Neuronal stem cell (in vitro differentiated cells): ENCODE results near the gene PFAS.

Source experiments
- DNase-seq: peaks from one replicate; pipeline ENCODE4 v3.0.0-alpha.2; 2013; ENCODE audit warnings: low spot score
- H2AFZ ChIP-seq: one replicate; pipeline ENCODE4 v1.6.1; 2013; ENCODE audit warnings: mild to moderate bottlenecking, low read length, inconsistent platforms
- H2AK5ac ChIP-seq: 2 replicates; pipeline ENCODE4 v1.6.1; 2013; ENCODE audit warnings: low read depth, mild to moderate bottlenecking, inconsistent platforms, low read length, moderate library complexity, mixed read lengths
- H2BK120ac ChIP-seq: 2 replicates; pipeline ENCODE4 v1.6.1; 2013; ENCODE audit warnings: low read depth, mild to moderate bottlenecking, inconsistent platforms, low read length, moderate library complexity, mixed read lengths
- H2BK12ac ChIP-seq: one replicate; pipeline ENCODE4 v1.6.1; 2013; ENCODE audit warnings: low read length, inconsistent platforms
- H2BK15ac ChIP-seq: 2 replicates; pipeline ENCODE4 v1.6.1; 2013; ENCODE audit warnings: mild to moderate bottlenecking, low read length, inconsistent platforms, mixed read lengths
- H2BK5ac ChIP-seq: one replicate; pipeline ENCODE4 v1.6.1; 2013; ENCODE audit warnings: inconsistent platforms, mild to moderate bottlenecking, low read length, moderate library complexity
- H3K14ac ChIP-seq: one replicate; pipeline ENCODE4 v1.6.1; 2013; ENCODE audit warnings: low read length, inconsistent platforms
- H3K18ac ChIP-seq: 2 replicates; pipeline ENCODE4 v1.6.1; 2013; ENCODE audit warnings: low read length, inconsistent platforms
- H3K23ac ChIP-seq: 2 replicates; pipeline ENCODE4 v1.6.1; 2013; ENCODE audit warnings: low read depth, mild to moderate bottlenecking, mixed read lengths, low read length, inconsistent platforms; ENCODE audit not compliant: poor library complexity
- H3K27ac ChIP-seq: replicated peaks from 3 replicates; pipeline ENCODE4 v1.5.1; 2013; ENCODE audit warnings: low read length, inconsistent platforms
- H3K27me3 ChIP-seq, 3 experiments: 2 replicates each; pipeline ENCODE4 v1.6.1; 2013; ENCODE audit warnings: low read length in 3 of 3, mild to moderate bottlenecking in 2 of 3, inconsistent platforms in 1 of 3, low read depth in 1 of 3, mixed read lengths in 1 of 3, moderate library complexity in 1 of 3; ENCODE audit not compliant: control insufficient read depth in 3 of 3, insufficient read depth in 3 of 3
- H3K36me3 ChIP-seq, 2 donors: replicated peaks in 1 of 2; 2 replicates each; pipeline ENCODE4 v1.6.1; 2013; ENCODE audit warnings: low read length in 2 of 2; ENCODE audit not compliant: control insufficient read depth in 2 of 2, insufficient read depth in 2 of 2
- H3K4ac ChIP-seq: 2 replicates; pipeline ENCODE4 v1.6.1; 2013; ENCODE audit warnings: inconsistent platforms, mild to moderate bottlenecking, low read length, moderate library complexity
- H3K4me1 ChIP-seq, 2 donors: 1 replicate in 1 of 2; 2 replicates in 1 of 2; pipeline ENCODE4 v1.6.1; 2013; ENCODE audit warnings: low read length in 2 of 2, low read depth in 1 of 2; ENCODE audit not compliant: control insufficient read depth in 2 of 2, insufficient read depth in 1 of 2
- H3K4me2 ChIP-seq: one replicate; pipeline ENCODE4 v1.6.1; 2013; ENCODE audit warnings: mild to moderate bottlenecking, low read length, inconsistent platforms; ENCODE audit not compliant: insufficient read depth, poor library complexity, severe bottlenecking
- H3K4me3 ChIP-seq, 2 donors: 2 replicates each; pipeline ENCODE4 v1.5.1; 2013; ENCODE audit warnings: low read length in 2 of 2, mild to moderate bottlenecking in 2 of 2, inconsistent platforms in 1 of 2, moderate library complexity in 1 of 2
- H3K79me1 ChIP-seq: one replicate; pipeline ENCODE4 v1.6.1; 2013; ENCODE audit warnings: low read depth, mild to moderate bottlenecking, inconsistent platforms, low read length, moderate library complexity
- H3K9ac ChIP-seq: one replicate; pipeline ENCODE4 v1.6.1; 2013; ENCODE audit warnings: mild to moderate bottlenecking, low read depth, low read length, inconsistent platforms; ENCODE audit not compliant: poor library complexity
- H3K9me3 ChIP-seq, 2 donors: replicated peaks in 1 of 2; 2 replicates each; pipeline versions ENCODE3 to v1.6.1; 2013; ENCODE audit warnings: low read length in 2 of 2, mild to moderate bottlenecking in 2 of 2, inconsistent platforms in 1 of 2, low read depth in 1 of 2, mixed read lengths in 1 of 2, moderate library complexity in 1 of 2; ENCODE audit not compliant: control insufficient read depth in 2 of 2, insufficient read depth in 1 of 2
- H4K8ac ChIP-seq: one replicate; pipeline ENCODE4 v1.6.1; 2013; ENCODE audit warnings: low read depth, mild to moderate bottlenecking, inconsistent platforms, low read length, moderate library complexity
- H4K91ac ChIP-seq: one replicate; pipeline ENCODE4 v1.6.1; 2013; ENCODE audit warnings: low read length, low read depth, mild to moderate bottlenecking, inconsistent platforms; ENCODE audit not compliant: poor library complexity
- WGBS, 2 donors: extraction: QIAGEN DNeasy Blood & Tissue Kit; methylation state at CpG; one replicate each; pipeline ENCODE4 v1.1.7; 2013; ENCODE audit warnings: missing lambda C conversion rate in 2 of 2, mixed read lengths in 1 of 2; ENCODE audit not compliant: insufficient read length in 2 of 2, insufficient replicate concordance in 1 of 2; ENCODE audit errors: extremely low coverage in 2 of 2; 5-methylcytosine and 5-hydroxymethylcytosine counted together

PFAS gene

DNA sequence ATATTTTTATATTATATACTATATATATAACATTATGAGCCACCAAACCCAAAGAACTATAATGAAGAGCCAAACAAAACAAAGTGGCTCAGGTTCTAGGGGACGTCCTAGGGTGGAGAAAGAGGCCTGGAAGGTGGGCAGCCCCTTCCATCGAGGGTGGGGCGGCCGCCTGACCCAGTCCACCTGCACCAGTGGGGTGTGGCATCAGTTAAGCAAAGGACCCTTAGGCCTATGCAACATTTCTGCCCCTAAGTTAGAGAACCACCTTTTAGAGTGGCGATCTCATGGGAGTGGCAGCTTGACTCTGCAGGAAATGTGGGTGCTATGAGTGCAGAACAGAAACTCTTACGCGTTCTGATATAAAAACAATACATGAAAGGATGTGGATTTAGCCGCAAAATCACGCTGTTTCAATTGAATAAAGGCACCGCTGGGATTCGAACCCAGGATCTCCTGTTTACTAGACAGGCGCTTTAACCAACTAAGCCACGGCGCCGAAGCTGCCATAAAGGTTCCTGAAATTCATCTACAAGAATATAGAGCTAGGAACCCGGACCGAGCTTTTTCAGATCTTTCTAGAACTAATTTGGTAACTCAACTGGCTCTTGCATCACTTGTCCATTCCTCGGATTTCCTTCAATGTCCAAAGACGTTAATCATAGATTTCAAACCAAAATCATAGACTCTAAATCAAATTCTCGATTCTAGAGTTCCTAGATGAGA is 23.1 kb upstream of the PFAS start:
- Histone ChIP-seq H2AK5ac (no peak overlapping the region), H3K36me3 (peaks cover 20 to 39% of the 10 kb centered on the region in 2 donors), H3K18ac (no peak overlapping the region), H4K91ac (no peak overlapping the region), H3K79me1 (no peaks in the 10 kb centered on the region), H3K4me3 (peak overlapping the region; percentile 18 to 47), H2BK12ac (no peak overlapping the region), H2BK15ac (no peak overlapping the region), H3K14ac (no peak overlapping the region), H4K8ac (no peak overlapping the region), H2BK120ac (no peak overlapping the region), H3K4me2 (peak overlapping the region; percentile 19), H2BK5ac (no peak overlapping the region), H3K27me3 (no peaks in the 10 kb centered on the region), H3K9ac (no peak overlapping the region), H3K23ac (no peak overlapping the region), H3K9me3 (no peaks in the 10 kb centered on the region), H2AFZ (no peak overlapping the region), H3K27ac (peak overlapping the region; percentile 33), H3K4me1 (peaks cover 8% of the 10 kb centered on the region in 2 donors), H3K4ac (no peak overlapping the region)
- WGBS, 2 donors: no CpG with 5 or more reads among the region's 20 CpGs
- DNase-seq: peak; percentile 74

DNA sequence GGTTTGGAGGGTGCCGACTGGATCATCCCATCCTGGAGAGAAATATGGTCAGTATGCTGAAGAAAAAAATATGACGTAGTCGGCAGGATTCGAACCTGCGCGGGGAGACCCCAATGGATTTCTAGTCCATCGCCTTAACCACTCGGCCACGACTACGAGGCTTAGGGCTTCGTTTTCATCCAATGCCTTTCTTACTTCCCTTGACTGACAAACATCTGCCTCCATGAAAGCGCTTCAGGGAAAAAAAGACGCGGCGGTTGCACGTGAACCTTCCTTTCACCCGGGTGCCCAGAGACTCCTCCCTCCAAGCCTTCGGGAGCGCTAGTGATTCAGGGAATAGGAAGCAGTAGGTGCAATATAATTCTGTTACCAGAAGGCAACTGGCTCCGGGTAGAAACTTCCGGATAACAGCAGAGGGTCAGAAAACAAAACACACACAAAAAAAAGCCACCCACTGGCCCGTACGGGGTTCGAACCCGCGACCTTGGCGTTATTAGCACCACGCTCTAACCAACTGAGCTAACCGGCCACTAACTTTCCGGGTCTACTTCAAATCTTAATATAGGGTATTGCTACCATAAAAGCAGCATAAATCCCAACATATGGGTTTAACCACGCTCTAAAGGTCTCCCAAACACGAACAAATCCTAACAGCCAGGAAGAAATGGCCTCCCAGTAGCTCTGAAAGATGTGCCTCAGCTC is 22.4 kb upstream of the PFAS start:
- Histone ChIP-seq H3K4ac (no peak overlapping the region), H4K8ac (no peak overlapping the region), H3K79me1 (no peaks in the 10 kb centered on the region), H3K23ac (no peak overlapping the region), H4K91ac (no peak overlapping the region), H2BK5ac (no peak overlapping the region), H3K4me1 (peaks cover 8% of the 10 kb centered on the region in 2 donors), H3K9me3 (no peaks in the 10 kb centered on the region), H2AFZ (peak overlapping the region; percentile 62), H2BK15ac (no peak overlapping the region), H3K27ac (peak overlapping the region; percentile 74), H3K4me3 (peak overlapping the region; percentile 47 to 83), H3K9ac (no peak overlapping the region), H2BK12ac (no peak overlapping the region), H3K4me2 (peak overlapping the region; percentile 53), H3K18ac (no peak overlapping the region), H3K27me3 (no peaks in the 10 kb centered on the region), H2BK120ac (no peak overlapping the region), H3K14ac (no peak overlapping the region), H2AK5ac (no peak overlapping the region), H3K36me3 (peaks cover 25 to 46% of the 10 kb centered on the region in 2 donors)
- no CpG with 5 or more reads among the region's 32 CpGs for WGBS, 2 donors
- DNase-seq: peak; percentile 95

DNA sequence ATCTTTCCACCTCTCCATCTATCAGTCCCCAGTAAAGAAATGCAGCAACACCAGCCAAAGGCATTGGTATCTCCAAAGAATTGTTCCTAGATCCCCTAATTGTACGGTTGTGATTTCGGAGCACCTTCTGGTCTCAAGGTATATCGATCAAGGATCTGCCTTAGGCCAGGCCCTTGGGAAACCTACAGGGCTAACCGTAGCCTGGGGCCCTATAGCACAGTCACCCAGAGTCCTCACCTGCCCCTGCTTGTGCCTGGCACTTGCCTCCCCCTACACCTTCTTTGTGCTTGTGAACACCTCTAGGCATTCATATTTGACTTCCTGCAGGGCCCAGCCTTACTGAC is 21.9 kb upstream of the PFAS start:
- no peak overlapping the region for H4K91ac ChIP-seq
- no CpG with 5 or more reads among the region's 4 CpGs for WGBS, 2 donors
- H3K14ac ChIP-seq: no peak overlapping the region
- DNase-seq: no peak
- no peak overlapping the region for H3K23ac ChIP-seq
- no peak overlapping the region for H4K8ac ChIP-seq
- no peak overlapping the region for H3K18ac ChIP-seq
- no peaks in the 10 kb centered on the region for H3K9me3 ChIP-seq
- H3K4me1 ChIP-seq: peaks cover 8% of the 10 kb centered on the region in 2 donors
- H2BK12ac ChIP-seq: no peak overlapping the region
- H3K4ac ChIP-seq: no peak overlapping the region
- H3K27me3 ChIP-seq: no peaks in the 10 kb centered on the region
- no peak overlapping the region for H2BK120ac ChIP-seq
- H3K9ac ChIP-seq: no peak overlapping the region
- H3K36me3 ChIP-seq: peaks cover 29 to 51% of the 10 kb centered on the region in 2 donors
- H2BK5ac ChIP-seq: no peak overlapping the region
- H2BK15ac ChIP-seq: no peak overlapping the region
- no peak overlapping the region for H2AK5ac ChIP-seq
- H3K4me2 ChIP-seq: peak overlapping the region; percentile 12
- no peak overlapping the region for H2AFZ ChIP-seq
- no peaks in the 10 kb centered on the region for H3K79me1 ChIP-seq
- H3K4me3 ChIP-seq: peak overlapping the region; percentile 47 to 58
- H3K27ac ChIP-seq: no peak overlapping the region

DNA sequence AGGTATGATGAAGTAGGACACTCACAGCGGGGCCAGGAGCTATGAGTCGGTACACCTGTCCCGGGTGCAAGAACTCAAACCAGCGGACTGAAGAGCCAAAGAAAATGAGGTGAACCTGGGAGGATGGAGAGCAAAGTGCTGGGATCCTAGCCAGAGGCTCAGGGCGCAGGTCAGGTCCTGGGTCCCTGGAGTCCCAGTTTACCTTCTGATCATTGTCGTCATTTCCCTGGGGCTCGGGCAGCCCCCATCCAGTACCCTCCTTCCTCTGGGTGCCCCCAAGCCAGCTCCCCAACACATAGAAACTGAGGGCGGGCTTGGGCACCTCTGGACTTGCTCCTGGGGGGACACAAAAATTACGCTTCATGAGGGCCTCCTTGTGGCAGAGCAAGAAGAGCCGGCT is 17.4 kb upstream of the PFAS start:
- peaks cover 51 to 95% of the 10 kb centered on the region in 2 donors for H3K36me3 ChIP-seq
- DNase-seq: no peak
- WGBS, 2 donors: no CpG with 5 or more reads among the region's 10 CpGs

More for the DNA sequence above, 17.4 kb upstream of the PFAS start:
- H3K4me1 ChIP-seq: peaks cover 0 to 4% of the 10 kb centered on the region in 2 donors
- no peak overlapping the region for H4K8ac ChIP-seq
- H2BK120ac ChIP-seq: no peak overlapping the region
- H3K27me3 ChIP-seq: no peaks in the 10 kb centered on the region
- H4K91ac ChIP-seq: no peak overlapping the region
- H3K79me1 ChIP-seq: no peaks in the 10 kb centered on the region
- no peak overlapping the region for H2BK12ac ChIP-seq
- no peak overlapping the region for H3K4me2 ChIP-seq
- H2BK15ac ChIP-seq: no peak overlapping the region
- H3K14ac ChIP-seq: no peak overlapping the region
- H2AK5ac ChIP-seq: no peak overlapping the region
- H2BK5ac ChIP-seq: peak overlapping the region; percentile 62
- H3K23ac ChIP-seq: no peak overlapping the region
- no peak overlapping the region for H2AFZ ChIP-seq
- H3K27ac ChIP-seq: no peak overlapping the region
- no peak overlapping the region for H3K18ac ChIP-seq
- H3K4ac ChIP-seq: no peak overlapping the region
- H3K9ac ChIP-seq: no peak overlapping the region
- no peaks in the 10 kb centered on the region for H3K9me3 ChIP-seq
- no peak overlapping the region for H3K4me3 ChIP-seq
